ENCODE measurements around the gene OLIG1. TPM values are rescaled to one million over a fixed set of nuclear protein-coding genes. Genes with fewer than 3 reads are reported as not detected.

Gene OLIG1
- total and polyA plus RNA-seq, 2 of the 13 experiments (the other 11 are each of a cell fraction or from before 2014, with no cell fraction given): not detected

DNA sequence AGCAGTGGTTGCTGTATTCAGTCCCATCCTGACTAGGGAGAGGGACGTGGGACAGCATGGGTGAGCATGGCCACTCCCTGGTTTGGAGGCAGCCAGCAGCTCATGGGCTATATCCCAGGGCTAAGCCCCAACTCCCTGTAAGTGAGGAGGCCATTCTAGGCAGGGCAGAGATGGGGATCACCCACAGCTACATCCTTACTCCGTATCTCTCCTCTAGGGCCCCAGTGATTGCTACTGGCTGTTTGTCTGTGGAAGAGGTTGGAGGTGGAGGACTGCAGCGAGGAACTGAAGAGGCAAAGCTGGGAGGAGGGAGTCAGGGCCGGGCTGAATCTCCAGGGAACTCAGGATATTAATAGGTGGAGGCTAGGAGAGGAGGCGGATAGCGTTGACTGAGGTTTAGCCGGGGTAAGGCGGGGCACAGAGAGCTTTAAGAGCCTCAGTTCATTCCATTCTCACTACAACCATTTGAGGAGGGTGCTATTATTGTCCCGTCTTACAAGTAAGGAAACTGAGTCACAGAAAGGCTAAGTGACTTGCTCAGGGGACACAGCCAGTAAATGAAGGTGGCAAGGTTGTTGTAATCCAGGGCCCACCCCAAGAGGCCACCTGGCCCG lies 37.4 kb upstream of the OLIG1 start:
- H4K20me1 ChIP-seq (ENCODE audit: insufficient read depth, low read length): no peaks in the 10 kb centered on the region
- no TSS peak for BruUV-seq (replicated peaks)
- no peaks in the 10 kb centered on the region for H3K36me3 ChIP-seq (replicated peaks in 1 of 2; ENCODE audit: control insufficient read depth in 1 of 2, insufficient read depth in 2 of 2, low read length in 2 of 2)
- H3K27ac ChIP-seq (ENCODE audit: extremely low read length, insufficient read depth, low read length): no peak overlapping the region
- TF ChIP-seq ZNF709 (CRISPR knock-in tag; IDR thresholded peaks at IDR 0.05) (no peak), SIN3A (IDR thresholded peaks at IDR 0.05; ENCODE audit: borderline replicate concordance, low read depth, low read length) (no peak), RAD21 (CRISPR knock-in tag; IDR thresholded peaks at IDR 0.05) (no peak), CHD4 (IDR thresholded peaks at IDR 0.05; ENCODE audit: borderline replicate concordance, low read length) (no peak), ZNF33A (CRISPR knock-in tag; IDR thresholded peaks at IDR 0.05; ENCODE audit: borderline replicate concordance) (no peak), ZBTB10 (CRISPR knock-in tag; IDR thresholded peaks at IDR 0.05; ENCODE audit: borderline replicate concordance) (no peak), RFX5 (IDR thresholded peaks at IDR 0.05; ENCODE audit: low read depth, low read length) (no peak)
- H3K9ac ChIP-seq (ENCODE audit: insufficient read depth, low read depth, low read length): no peak overlapping the region
- ATAC-seq (no peak), FAIRE-seq (no peak), DNase-seq (ENCODE audit: low spot score) (no peak)
- intact Hi-C loops (cut with micrococcal nuclease; ENCODE audit: unreplicated experiment) (no loop called here), in situ Hi-C loops (cut with HindIII; ENCODE audit: extremely low pct_ligation_motif_present, low pct_unique_long_range_greater_than_20kb) (no loop called here)
- CTCF ChIA-PET (ENCODE audit: low intra/inter-chr PET ratio, low total read pairs): no interaction called here
- 8% methylated on average over 8 of the region's 10 CpGs for WGBS (ENCODE audit: low lambda C conversion rate)
- no peak overlapping the region for H3K4me3 ChIP-seq (replicated peaks in 1 of 3; ENCODE audit: insufficient read depth in 1 of 3, low read depth in 2 of 3, low read length in 3 of 3)
- no peaks in the 10 kb centered on the region for H3K4me1 ChIP-seq (ENCODE audit: insufficient read depth, low read length)
- POLR2A ChIA-PET: no interaction called here
- no peaks in the 10 kb centered on the region for H3K79me2 ChIP-seq (ENCODE audit: insufficient read depth, low read length)
- H3K9me3 ChIP-seq (ENCODE audit: low read length): no peaks in the 10 kb centered on the region
- H3K27me3 ChIP-seq (ENCODE audit: control insufficient read depth in 1 of 2, insufficient read depth in 2 of 2, low read length in 2 of 2): peaks cover 9 to 73% of the 10 kb centered on the region in 2 experiments; a peak in 4 of 5 replicates
- H2AFZ ChIP-seq (ENCODE audit: low read length): no peak overlapping the region
- H3K4me2 ChIP-seq (ENCODE audit: low read depth, low read length): no peak overlapping the region

Measured in HepG2 (cell line).